ENCODE results near the gene PHC2.

PHC2 gene

GRCh38 chr1:33363021-33363420 lies 67.9 kb downstream of the PHC2 start:
- H3K9me3 ChIP-seq (ENCODE audit: low read length) = no peaks in the 10 kb centered on the region
- no peak overlapping the region for H3K27ac ChIP-seq (ENCODE audit: low read depth, low read length, poor library complexity, severe bottlenecking)
- H3K79me2 ChIP-seq (ENCODE audit: insufficient read depth, low read length) = no peaks in the 10 kb centered on the region
- no peaks in the 10 kb centered on the region for H3F3A ChIP-seq (ENCODE audit: insufficient read depth, low read length)
- no peaks in the 10 kb centered on the region for H3K9me2 ChIP-seq (ENCODE audit: low read depth, low read length)
- TF ChIP-seq EZH2 (IDR thresholded peaks at IDR 0.05; ENCODE audit: borderline replicate concordance, low read length) (no peak), CTCF (IDR thresholded peaks at IDR 0.05; ENCODE audit: low read length) (no peak)
- no peak overlapping the region for H2AFZ ChIP-seq (ENCODE audit: low read length)
- no peaks in the 10 kb centered on the region for H3K4me1 ChIP-seq (ENCODE audit: insufficient read depth, low read length, severe bottlenecking)
- H3K4me2 ChIP-seq (ENCODE audit: low read length) = no peak overlapping the region
- H3K4me3 ChIP-seq (ENCODE audit: low read depth, low read length, poor library complexity, severe bottlenecking) = no peak overlapping the region
- no peaks in the 10 kb centered on the region for H4K20me1 ChIP-seq (ENCODE audit: insufficient read depth, low read length)
- no peak overlapping the region for H3K9ac ChIP-seq (ENCODE audit: low read length)
- no peaks in the 10 kb centered on the region; the same call in 1 of the 2 replicates for H3K27me3 ChIP-seq (ENCODE audit: insufficient read depth, low read length)
- no peaks in the 10 kb centered on the region for H3K36me3 ChIP-seq (ENCODE audit: insufficient read depth, low read length)

- Histone ChIP-seq H3K9me3 (ENCODE audit: low read length) (no peaks in the 10 kb centered on the region), H3K9me2 (ENCODE audit: low read depth, low read length) (no peaks in the 10 kb centered on the region), H3K27ac (ENCODE audit: low read depth, low read length, poor library complexity, severe bottlenecking) (no peak overlapping the region), H3K27me3 (ENCODE audit: insufficient read depth, low read length) (peaks cover 6% of the 10 kb centered on the region; the same call in 1 of the 2 replicates), H3K4me3 (ENCODE audit: low read depth, low read length, poor library complexity, severe bottlenecking) (no peak overlapping the region), H3K36me3 (ENCODE audit: insufficient read depth, low read length) (no peaks in the 10 kb centered on the region; the same call in 1 of the 2 replicates), H4K20me1 (ENCODE audit: insufficient read depth, low read length) (no peaks in the 10 kb centered on the region), H3K9ac (ENCODE audit: low read length) (no peak overlapping the region), H3K79me2 (ENCODE audit: insufficient read depth, low read length) (no peaks in the 10 kb centered on the region), H2AFZ (ENCODE audit: low read length) (no peak overlapping the region), H3F3A (ENCODE audit: insufficient read depth, low read length) (no peaks in the 10 kb centered on the region), H3K4me1 (ENCODE audit: insufficient read depth, low read length, severe bottlenecking) (no peaks in the 10 kb centered on the region), H3K4me2 (ENCODE audit: low read length) (no peak overlapping the region)
- TF ChIP-seq CTCF (IDR thresholded peaks at IDR 0.05; ENCODE audit: low read length) = no peak
- no peak for TF ChIP-seq EZH2 (IDR thresholded peaks at IDR 0.05; ENCODE audit: borderline replicate concordance, low read length)
Measured at GRCh38 chr1:33361532-33362235, 69.2 kb downstream of the PHC2 start.

- H3K9ac ChIP-seq (ENCODE audit: low read length) = no peak overlapping the region
- H4K20me1 ChIP-seq (ENCODE audit: insufficient read depth, low read length) = no peaks in the 10 kb centered on the region
- H3K36me3 ChIP-seq (ENCODE audit: insufficient read depth, low read length) = no peaks in the 10 kb centered on the region; the same call in 1 of the 2 replicates
- peaks cover 6% of the 10 kb centered on the region; the same call in 1 of the 2 replicates for H3K27me3 ChIP-seq (ENCODE audit: insufficient read depth, low read length)
- no peak overlapping the region for H3K4me3 ChIP-seq (ENCODE audit: low read depth, low read length, poor library complexity, severe bottlenecking)
- TF ChIP-seq EZH2 (IDR thresholded peaks at IDR 0.05; ENCODE audit: borderline replicate concordance, low read length) (no peak), CTCF (IDR thresholded peaks at IDR 0.05; ENCODE audit: low read length) (no peak)
- no peaks in the 10 kb centered on the region for H3F3A ChIP-seq (ENCODE audit: insufficient read depth, low read length)
- no peaks in the 10 kb centered on the region for H3K79me2 ChIP-seq (ENCODE audit: insufficient read depth, low read length)
- no peak overlapping the region for H3K4me2 ChIP-seq (ENCODE audit: low read length)
- no peaks in the 10 kb centered on the region for H3K9me3 ChIP-seq (ENCODE audit: low read length)
- H3K4me1 ChIP-seq (ENCODE audit: insufficient read depth, low read length, severe bottlenecking) = no peaks in the 10 kb centered on the region
- no peak overlapping the region for H2AFZ ChIP-seq (ENCODE audit: low read length)
- H3K27ac ChIP-seq (ENCODE audit: low read depth, low read length, poor library complexity, severe bottlenecking) = no peak overlapping the region
- no peaks in the 10 kb centered on the region for H3K9me2 ChIP-seq (ENCODE audit: low read depth, low read length)
Measured at GRCh38 chr1:33360367-33360766, 70.5 kb downstream of the PHC2 start.
